ENCODE measurements around the gene MRTFA. TPM values are rescaled to one million over a fixed set of nuclear protein-coding genes. Genes with fewer than 3 reads are reported as not detected.
A peak's percentile ranks its signal among the peaks of the same experiment; 100 is the strongest.

The MRTFA gene
- total and polyA plus RNA-seq, 9 of the 15 experiments (the other 6 are each of a cell fraction or from before 2014, with no cell fraction given): 0.84 to 21.1 (median 3.7) TPM

- no peak for TF ChIP-seq ZNF445 (CRISPR knock-in tag; IDR thresholded peaks at IDR 0.05; ENCODE audit: low read depth)
- TF ChIP-seq TFAM (CRISPR knock-in tag; conservative IDR thresholded peaks at IDR 0.05): no peak
- no peak for TF ChIP-seq TAF7 (tag; IDR thresholded peaks at IDR 0.05)
- no peak for TF ChIP-seq KHSRP (IDR thresholded peaks at IDR 0.05)
- TF ChIP-seq SIN3B (IDR thresholded peaks at IDR 0.05; ENCODE audit: low read depth): no peak
- TF ChIP-seq EHMT2 (IDR thresholded peaks at IDR 0.05): 0 out of 2 replicates have a peak, but pooled peaks have one; percentile 30
- TF ChIP-seq CREBBP (IDR thresholded peaks at IDR 0.05; ENCODE audit: low read depth, low read length): no peak
- TF ChIP-seq ELK1 (CRISPR knock-in tag; IDR thresholded peaks at IDR 0.05): no peak
- TF ChIP-seq ZNF23 (CRISPR knock-in tag; IDR thresholded peaks at IDR 0.05): no peak
- no peak for TF ChIP-seq ZNF764 (CRISPR knock-in tag; IDR thresholded peaks at IDR 0.05; ENCODE audit: low read depth)
- TF ChIP-seq ZNF785 (CRISPR knock-in tag; IDR thresholded peaks at IDR 0.05): no peak
- no peak for TF ChIP-seq E2F8 (IDR thresholded peaks at IDR 0.05; ENCODE audit: low read depth, partially characterized antibody)
- TF ChIP-seq ZNF586 (CRISPR knock-in tag; conservative IDR thresholded peaks at IDR 0.05): no peak
- no peak for TF ChIP-seq ZFP36 (IDR thresholded peaks at IDR 0.05; ENCODE audit: low read depth, low read length, partially characterized antibody)
- TF ChIP-seq KLF16 (IDR thresholded peaks at IDR 0.05): peak; percentile 74
- TF ChIP-seq RCOR1 (IDR thresholded peaks at IDR 0.05; ENCODE audit: borderline replicate concordance in 1 of 2, low read depth in 2 of 2, low read length in 2 of 2): peak; percentile 63 to 95; a peak in 3 of 4 replicates
- no peak for TF ChIP-seq MCM7 (IDR thresholded peaks at IDR 0.05)
- TF ChIP-seq CCAR2 (IDR thresholded peaks at IDR 0.05; ENCODE audit: low read depth, low read length): no peak
- no peak for TF ChIP-seq SMAD2 (IDR thresholded peaks at IDR 0.05; ENCODE audit: low read depth, low read length)
- no peak for TF ChIP-seq HEY1 (CRISPR knock-in tag; IDR thresholded peaks at IDR 0.05; ENCODE audit: borderline replicate concordance)
- no peak for TF ChIP-seq HMG20B (CRISPR knock-in tag; IDR thresholded peaks at IDR 0.05)
- TF ChIP-seq POLR2H (tag; IDR thresholded peaks at IDR 0.05; ENCODE audit: low read depth): no peak
- TF ChIP-seq ATF2 (CRISPR knock-in tag; IDR thresholded peaks at IDR 0.05): no peak
- TF ChIP-seq MCM5 (IDR thresholded peaks at IDR 0.05; ENCODE audit: low read depth): no peak
- TF ChIP-seq POLR2A (conservative IDR thresholded peaks at IDR 0.05): no peak
- no peak for TF ChIP-seq E2F5 (CRISPR knock-in tag; IDR thresholded peaks at IDR 0.05)
- TF ChIP-seq ZNF766 (CRISPR knock-in tag; conservative IDR thresholded peaks at IDR 0.05): no peak
- peak; percentile 49; the same call in 1 of the 2 replicates for TF ChIP-seq PML (IDR thresholded peaks at IDR 0.05; ENCODE audit: low read length)
These were observed 84.4 kb downstream of the MRTFA start (continued) for GRCh38 chr22:40552070-40552469.
